Ishikawa (cell line): ENCODE results near the gene PBX4.

Experiments used
- CEBPB ChIP-seq: IDR thresholded peaks from 2 replicates; pipeline ENCODE4 v1.6.1; 2012
- CREB1 ChIP-seq: IDR thresholded peaks from 2 replicates; pipeline ENCODE4 v1.6.1; 2012; ENCODE audit warnings: low read depth
- EP300 ChIP-seq: IDR thresholded peaks from 2 replicates; pipeline ENCODE4 v1.6.1; 2012; ENCODE audit warnings: borderline replicate concordance
- FOXM1 ChIP-seq: IDR thresholded peaks from 2 replicates; pipeline ENCODE4 v1.6.1; 2012; ENCODE audit warnings: low read depth, borderline replicate concordance
- RAD21 ChIP-seq: IDR thresholded peaks from 2 replicates; pipeline ENCODE4 v1.6.1; 2012; ENCODE audit warnings: low read depth
- TAF1 ChIP-seq: IDR thresholded peaks from 2 replicates; pipeline ENCODE4 v1.6.1; 2012; ENCODE audit warnings: low read depth, mild to moderate bottlenecking
- TCF12 ChIP-seq: IDR thresholded peaks from 2 replicates; pipeline ENCODE4 v1.6.1; 2012; ENCODE audit warnings: low read depth
- TEAD4 ChIP-seq: IDR thresholded peaks from 2 replicates; pipeline ENCODE4 v1.6.1; 2012
- YY1 ChIP-seq: IDR thresholded peaks from 2 replicates; pipeline ENCODE4 v1.6.1; 2012; ENCODE audit warnings: low read depth
- ZBTB7A ChIP-seq: IDR thresholded peaks from 2 replicates; pipeline ENCODE4 v1.6.1; 2012; ENCODE audit warnings: low read depth
- TF ChIP-seq, protein P1 (sequence below): IDR thresholded peaks from 2 replicates; pipeline ENCODE4 v1.6.1; 2012; ENCODE audit warnings: low read depth, mild to moderate bottlenecking
- TF ChIP-seq, protein P2 (sequence below): IDR thresholded peaks from 2 replicates; pipeline ENCODE4 v1.6.1; 2012

DNA sequence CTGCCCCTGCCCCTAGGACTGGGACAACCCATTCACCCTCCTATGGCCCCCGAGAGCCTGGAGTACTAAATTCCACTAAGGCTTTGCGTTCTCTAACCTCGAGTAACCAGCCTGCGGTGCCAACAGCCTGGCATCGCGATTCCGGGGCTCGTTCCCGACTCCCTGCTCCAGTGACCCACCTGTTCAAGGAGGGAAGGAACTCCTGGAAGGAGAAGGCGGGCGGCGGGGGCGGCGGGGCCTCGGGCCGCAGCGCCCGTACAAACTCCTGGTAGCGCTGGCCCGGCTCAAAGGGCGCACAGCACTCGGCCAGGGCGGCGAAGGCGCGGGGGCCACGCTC is 18.7 kb upstream of the PBX4 start:
- TF ChIP-seq RAD21 (no peak), EP300 (no peak), CREB1 (no peak), TAF1 (no peak), ZBTB7A (no peak), YY1 (no peak), TCF12 (no peak), TEAD4 (no peak), FOXM1 (no peak), CEBPB (no peak)
- TF ChIP-seq, protein P1, sequence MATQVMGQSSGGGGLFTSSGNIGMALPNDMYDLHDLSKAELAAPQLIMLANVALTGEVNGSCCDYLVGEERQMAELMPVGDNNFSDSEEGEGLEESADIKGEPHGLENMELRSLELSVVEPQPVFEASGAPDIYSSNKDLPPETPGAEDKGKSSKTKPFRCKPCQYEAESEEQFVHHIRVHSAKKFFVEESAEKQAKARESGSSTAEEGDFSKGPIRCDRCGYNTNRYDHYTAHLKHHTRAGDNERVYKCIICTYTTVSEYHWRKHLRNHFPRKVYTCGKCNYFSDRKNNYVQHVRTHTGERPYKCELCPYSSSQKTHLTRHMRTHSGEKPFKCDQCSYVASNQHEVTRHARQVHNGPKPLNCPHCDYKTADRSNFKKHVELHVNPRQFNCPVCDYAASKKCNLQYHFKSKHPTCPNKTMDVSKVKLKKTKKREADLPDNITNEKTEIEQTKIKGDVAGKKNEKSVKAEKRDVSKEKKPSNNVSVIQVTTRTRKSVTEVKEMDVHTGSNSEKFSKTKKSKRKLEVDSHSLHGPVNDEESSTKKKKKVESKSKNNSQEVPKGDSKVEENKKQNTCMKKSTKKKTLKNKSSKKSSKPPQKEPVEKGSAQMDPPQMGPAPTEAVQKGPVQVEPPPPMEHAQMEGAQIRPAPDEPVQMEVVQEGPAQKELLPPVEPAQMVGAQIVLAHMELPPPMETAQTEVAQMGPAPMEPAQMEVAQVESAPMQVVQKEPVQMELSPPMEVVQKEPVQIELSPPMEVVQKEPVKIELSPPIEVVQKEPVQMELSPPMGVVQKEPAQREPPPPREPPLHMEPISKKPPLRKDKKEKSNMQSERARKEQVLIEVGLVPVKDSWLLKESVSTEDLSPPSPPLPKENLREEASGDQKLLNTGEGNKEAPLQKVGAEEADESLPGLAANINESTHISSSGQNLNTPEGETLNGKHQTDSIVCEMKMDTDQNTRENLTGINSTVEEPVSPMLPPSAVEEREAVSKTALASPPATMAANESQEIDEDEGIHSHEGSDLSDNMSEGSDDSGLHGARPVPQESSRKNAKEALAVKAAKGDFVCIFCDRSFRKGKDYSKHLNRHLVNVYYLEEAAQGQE: no peak
- TF ChIP-seq, protein P2, sequence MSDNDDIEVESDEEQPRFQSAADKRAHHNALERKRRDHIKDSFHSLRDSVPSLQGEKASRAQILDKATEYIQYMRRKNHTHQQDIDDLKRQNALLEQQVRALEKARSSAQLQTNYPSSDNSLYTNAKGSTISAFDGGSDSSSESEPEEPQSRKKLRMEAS: no peak
